GF-D8 (cell line): ENCODE measurements around the gene ERRFI1.
A peak's percentile ranks its signal among the peaks of the same experiment; 100 is the strongest.

Experiments used
- DNase-seq: peaks from one replicate; lab custom pipeline; 2025; lab: John Stamatoyannopoulos, UW

The ERRFI1 gene

GRCh38 chr1:8043621-8044020 lies 17.5 kb upstream of the ERRFI1 start:
- no peak for DNase-seq

- DNase-seq: no peak
Observed at GRCh38 chr1:8042134-8042533, 16.0 kb upstream of the ERRFI1 start.

GRCh38 chr1:8040586-8040985 lies 14.5 kb upstream of the ERRFI1 start:
- DNase-seq: no peak

GRCh38 chr1:8039071-8039470 lies 13.0 kb upstream of the ERRFI1 start:
- no peak for DNase-seq

GRCh38 chr1:8035289-8035688 lies 9.2 kb upstream of the ERRFI1 start:
- no peak for DNase-seq

GRCh38 chr1:8033322-8033721 lies 7.2 kb upstream of the ERRFI1 start:
- no peak for DNase-seq

- no peak for DNase-seq
Observed at GRCh38 chr1:8032366-8032910, 6.3 kb upstream of the ERRFI1 start.

GRCh38 chr1:8031176-8031785 lies 5.2 kb upstream of the ERRFI1 start:
- peak; percentile 9 for DNase-seq

GRCh38 chr1:8028571-8028910 lies 2.4 kb upstream of the ERRFI1 start:
- DNase-seq: no peak

GRCh38 chr1:8027748-8028570 lies 1.9 kb upstream of the ERRFI1 start:
- no peak for DNase-seq

- DNase-seq: no peak
Observed at GRCh38 chr1:8026976-8027747, 1.1 kb upstream of the ERRFI1 start.

- DNase-seq: no peak
Observed at GRCh38 chr1:8025671-8026144, 401 bp downstream of the ERRFI1 start.

GRCh38 chr1:8025061-8025670 lies 943 bp downstream of the ERRFI1 start:
- no peak for DNase-seq

- DNase-seq: no peak
Observed at GRCh38 chr1:8024329-8024728, 1.8 kb downstream of the ERRFI1 start.

- no peak for DNase-seq
Observed at GRCh38 chr1:8023995-8024313, 2.2 kb downstream of the ERRFI1 start.

- DNase-seq: no peak
Observed at GRCh38 chr1:8023287-8023994, 2.7 kb downstream of the ERRFI1 start.

- DNase-seq: no peak
Observed at GRCh38 chr1:8022395-8023286, 3.5 kb downstream of the ERRFI1 start.

- no peak for DNase-seq
Observed at GRCh38 chr1:8021676-8022266, 4.3 kb downstream of the ERRFI1 start.

- no peak for DNase-seq
Observed at GRCh38 chr1:8020032-8020431, 6.1 kb downstream of the ERRFI1 start.

- no peak for DNase-seq
Observed at GRCh38 chr1:8019229-8019620, 6.9 kb downstream of the ERRFI1 start.
